Tibial nerve (tissue), 4 donors: Measurements from ENCODE around the gene ABCA9.

Source experiments
- CTCF ChIP-seq, 5 experiments: fragments of 200-600 bp in 3 of 5; fragments of 450-650 bp in 2 of 5; sonication (generic) in 3 of 5; IDR thresholded peaks; one replicate each; pipeline ENCODE4 v1.5.1; 2016 to 2019; ENCODE audit warnings: antibody characterized with exemption in 5 of 5, mild to moderate bottlenecking in 3 of 5, moderate library complexity in 2 of 5
- EP300 ChIP-seq, 2 donors: sonication (generic); formaldehyde crosslinking; IDR thresholded peaks; one replicate each; pipeline ENCODE4 v1.6.1; 2017; ENCODE audit warnings: antibody characterized with exemption in 2 of 2, mild to moderate bottlenecking in 1 of 2
- POLR2A ChIP-seq, 2 donors: fragments of 450-650 bp; IDR thresholded peaks; one replicate each; pipeline ENCODE4 v1.6.1; 2017; ENCODE audit warnings: antibody characterized with exemption in 2 of 2, mild to moderate bottlenecking in 2 of 2, moderate library complexity in 2 of 2

- no peak for TF ChIP-seq CTCF (IDR thresholded peaks at IDR 0.05)
- TF ChIP-seq POLR2A (IDR thresholded peaks at IDR 0.05): no peak
- no peak for TF ChIP-seq EP300 (IDR thresholded peaks at IDR 0.05)
Measured at GRCh38 chr17:68924793-68925720, 135.7 kb downstream of the ABCA9 start.
